EL (cell line): ENCODE results near the gene ATG9A.

Experiments used
- DNase-seq: peaks from one replicate; pipeline ENCODE4 v3.0.0-alpha.2; 2016

ATG9A gene

DNA sequence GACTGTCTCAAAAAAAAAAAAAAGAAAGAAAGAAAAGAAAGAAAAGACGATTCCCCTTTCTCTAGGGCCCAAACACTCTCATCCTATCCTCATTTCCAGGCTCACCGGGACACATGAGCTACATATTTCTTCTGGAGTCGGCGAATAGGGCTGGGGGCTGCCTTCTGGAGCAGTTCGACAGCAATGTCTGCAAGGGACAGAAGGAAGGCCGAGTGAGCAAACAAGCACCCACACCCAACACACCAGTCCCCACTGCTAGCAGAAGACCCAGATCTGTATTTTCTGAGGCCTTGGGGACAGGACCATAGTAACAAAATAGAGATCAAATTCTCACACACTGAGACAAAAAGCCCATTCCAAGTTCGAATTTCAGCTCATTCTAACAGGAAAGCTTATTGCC lies 54.0 kb downstream of the ATG9A start:
- no peak for DNase-seq

GRCh38 chr2:219174801-219175200 lies 54.6 kb downstream of the ATG9A start:
- no peak for DNase-seq

- DNase-seq = no peak
These were observed 55.3 kb downstream of the ATG9A start for GRCh38 chr2:219174146-219174545.

DNA sequence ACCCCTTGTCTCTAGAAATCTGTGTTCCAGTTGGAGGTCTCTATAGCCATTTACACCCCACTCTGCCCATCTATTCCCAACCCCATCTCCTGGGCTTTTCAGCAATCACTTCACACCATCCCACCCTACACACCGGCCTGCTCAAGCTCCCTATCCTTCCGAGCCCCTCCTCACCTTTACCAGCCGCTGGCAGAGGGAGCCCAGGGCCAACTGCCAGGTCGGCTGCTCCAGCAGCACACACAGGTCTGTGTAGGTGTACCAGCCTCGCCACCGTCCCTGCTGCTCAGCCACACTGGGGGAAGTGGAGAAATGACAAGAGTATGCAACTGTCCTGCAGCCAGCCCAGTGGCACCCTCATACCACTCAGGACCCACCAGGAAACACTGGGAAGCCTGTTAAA lies 56.3 kb downstream of the ATG9A start:
- DNase-seq = no peak

GRCh38 chr2:219172231-219173154 lies 56.9 kb downstream of the ATG9A start:
- no peak for DNase-seq

DNA sequence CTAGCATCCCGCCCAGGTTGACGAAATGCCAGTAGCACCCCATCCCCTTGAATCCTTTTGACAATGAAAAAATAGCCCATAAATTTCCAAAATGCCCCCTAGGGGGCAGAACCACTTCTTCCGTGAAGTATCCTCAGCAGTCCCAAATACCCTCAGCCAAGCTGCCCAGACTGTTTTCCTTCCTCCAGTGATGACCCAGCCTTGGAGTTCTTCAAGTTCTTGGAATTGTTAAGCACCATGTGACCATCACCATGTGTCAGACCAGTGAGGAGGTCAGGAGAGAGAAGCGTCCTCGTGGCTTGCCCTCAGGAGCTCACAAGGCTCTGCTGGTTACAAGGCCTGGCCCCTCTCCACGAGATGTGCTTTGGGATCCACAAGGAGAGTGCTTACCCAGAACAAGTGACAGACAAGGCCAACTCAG lies 58.2 kb downstream of the ATG9A start:
- peak; percentile 89 for DNase-seq

DNA sequence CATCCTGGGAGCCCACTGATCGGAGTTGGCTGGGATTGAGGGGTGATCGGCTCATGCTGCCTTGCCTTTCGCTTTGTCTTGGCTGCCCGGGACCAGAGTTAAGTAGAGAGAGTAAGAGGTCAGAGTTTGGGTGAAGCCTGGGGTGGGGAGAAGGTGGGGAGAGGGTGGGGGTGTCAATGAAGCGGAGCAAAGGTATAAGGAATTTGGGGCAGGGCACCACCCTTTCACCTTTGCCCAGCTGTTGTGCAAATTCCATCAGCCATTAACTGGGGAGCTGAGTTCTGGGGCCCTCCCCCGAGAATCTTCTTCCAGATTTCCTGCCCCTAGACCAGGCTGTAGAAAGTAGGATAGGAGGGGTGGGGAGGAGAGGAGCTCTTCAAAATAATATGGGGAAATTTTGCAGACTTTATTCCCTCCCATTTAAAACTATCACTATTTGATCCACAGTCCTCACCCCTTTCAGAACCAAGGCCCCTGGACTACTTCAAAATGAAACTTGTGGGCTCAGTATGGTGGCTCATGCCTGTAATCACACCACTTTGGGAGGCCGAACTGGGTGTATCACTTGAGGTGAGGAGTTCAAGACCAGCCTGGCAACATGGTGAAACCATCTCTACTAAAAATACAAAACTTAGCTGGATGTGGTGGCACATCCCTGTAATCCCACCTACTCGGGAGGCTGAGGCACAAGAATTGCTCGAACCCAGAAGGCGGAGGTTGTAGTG lies 59.3 kb downstream of the ATG9A start, which contains the start of gene SLC23A3:
TSS of gene SLC23A3 (minus strand) at position 100 of the 725 bp plus-strand sequence. CDS start at position 55, 45 bp downstream.
- no peak for DNase-seq
